NCI-H2196 treated with DMSO at 0.1 percent for 48 hours (cell line): ENCODE measurements around the gene CDH20.

Source experiments
- DNase-seq: peaks from one replicate; lab custom pipeline; 2025; ENCODE audit not compliant: unreplicated experiment; lab: John Stamatoyannopoulos, UW

CDH20 gene

DNA sequence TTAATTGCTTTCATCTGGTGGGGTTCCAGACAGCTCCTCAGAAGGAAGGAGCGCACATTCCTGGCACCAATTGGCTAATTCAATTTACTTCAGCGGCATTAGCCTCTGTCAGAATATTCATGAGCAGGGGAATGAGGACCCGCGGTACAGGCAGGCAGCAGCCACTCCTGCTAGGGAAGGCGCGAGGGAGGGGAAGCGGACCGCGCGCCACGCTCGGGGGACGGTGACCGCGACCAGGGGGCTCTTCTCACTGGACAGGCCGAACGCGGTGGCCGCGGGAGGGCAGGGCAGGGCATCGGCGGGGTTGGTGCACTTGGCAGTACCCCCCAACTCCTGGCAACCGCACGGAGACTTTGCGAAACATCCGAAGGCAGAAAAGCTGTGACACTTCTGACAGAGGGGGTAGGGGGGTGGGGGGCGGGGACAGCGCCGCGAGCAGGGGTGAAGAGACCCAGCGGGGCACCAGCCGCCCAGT, at the start of gene CDH20:
Gene CDH20, plus strand, starts transcription at position 160 of the 475 bp plus-strand sequence.
- DNase-seq, result no peak

DNA sequence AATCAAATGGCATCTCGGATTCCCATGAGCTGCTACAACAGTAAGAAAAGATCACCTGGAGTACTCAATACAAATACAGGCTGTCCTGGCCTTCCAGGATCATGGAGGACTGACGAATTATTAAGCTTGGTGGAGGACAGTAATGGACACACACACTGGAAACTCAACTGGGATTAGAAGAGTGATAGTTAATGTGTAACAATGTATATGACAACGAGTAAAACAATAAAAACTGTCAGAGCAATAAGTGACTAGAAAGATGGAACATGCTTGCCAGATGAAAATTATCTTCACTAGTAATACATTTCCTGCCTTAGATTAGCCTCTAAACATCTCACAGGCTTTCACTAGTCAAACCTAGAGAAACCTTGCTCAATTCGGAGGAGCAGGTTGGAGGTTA, 49.2 kb upstream of the CDH20 start:
- no peak for DNase-seq

- DNase-seq, result no peak
Observed at GRCh38 chr18:61285777-61286176, 47.5 kb upstream of the CDH20 start.

- DNase-seq, result no peak
Observed at GRCh38 chr18:61286867-61287266, 46.4 kb upstream of the CDH20 start.

DNA sequence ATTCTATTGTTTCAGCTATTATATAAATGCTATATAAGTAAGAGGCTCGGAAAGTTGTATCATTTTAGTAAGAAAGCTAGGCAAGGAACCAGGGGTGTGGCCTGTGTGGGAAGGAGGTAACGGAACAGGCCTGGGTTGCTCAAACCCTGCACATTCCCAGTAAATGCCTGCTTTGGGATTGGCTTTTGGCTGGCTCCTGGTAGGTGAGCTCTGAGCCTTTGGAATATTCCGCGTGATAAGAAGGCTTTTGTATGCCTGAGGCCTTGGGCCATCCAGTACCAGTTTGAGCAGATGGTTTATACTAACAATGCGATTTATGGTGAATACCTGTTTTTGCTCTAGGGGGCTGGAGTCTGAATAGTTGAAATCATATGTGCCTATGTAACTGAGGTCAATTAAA, 42.6 kb upstream of the CDH20 start:
- DNase-seq, result no peak

- DNase-seq, result no peak
Observed at GRCh38 chr18:61292280-61293035, 40.8 kb upstream of the CDH20 start.

- no peak for DNase-seq
Observed at GRCh38 chr18:61295153-61295552, 38.1 kb upstream of the CDH20 start.

- no peak for DNase-seq
Observed at GRCh38 chr18:61308004-61308403, 25.2 kb upstream of the CDH20 start.

GRCh38 chr18:61308795-61309393, 24.3 kb upstream of the CDH20 start:
- no peak for DNase-seq

DNA sequence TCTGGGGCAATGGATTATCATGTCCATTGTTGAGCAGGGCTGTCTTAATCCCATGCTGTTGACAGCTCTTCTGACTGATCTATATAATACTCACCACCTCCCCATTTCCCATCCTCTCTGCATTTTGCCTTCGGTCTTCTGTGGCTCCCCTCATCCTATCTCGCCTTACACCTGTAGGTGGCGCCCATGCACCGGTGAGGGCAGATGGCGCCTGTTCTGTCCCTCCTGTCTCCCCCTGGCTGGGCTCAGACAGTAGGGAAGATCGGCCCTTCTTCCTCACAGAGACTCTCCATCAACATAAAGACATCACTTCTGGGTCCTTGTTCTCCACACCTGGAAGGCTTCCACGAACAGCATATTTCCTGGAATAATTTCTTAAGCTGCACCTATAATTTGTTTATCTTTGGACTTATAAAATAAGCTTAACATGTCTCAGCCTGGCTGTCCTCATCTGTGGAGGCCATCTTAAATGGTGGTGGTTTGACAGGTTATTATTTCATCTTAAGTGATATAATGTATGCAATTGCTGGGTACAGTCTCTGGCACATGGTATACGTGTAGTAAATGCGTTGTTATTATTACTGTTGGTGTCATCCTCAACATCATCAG, 10.9 kb upstream of the CDH20 start:
- DNase-seq, result no peak

GRCh38 chr18:61323951-61324350, 9.3 kb upstream of the CDH20 start:
- DNase-seq, result no peak

- no peak for DNase-seq
Observed at GRCh38 chr18:61326407-61326806, 6.8 kb upstream of the CDH20 start.

DNA sequence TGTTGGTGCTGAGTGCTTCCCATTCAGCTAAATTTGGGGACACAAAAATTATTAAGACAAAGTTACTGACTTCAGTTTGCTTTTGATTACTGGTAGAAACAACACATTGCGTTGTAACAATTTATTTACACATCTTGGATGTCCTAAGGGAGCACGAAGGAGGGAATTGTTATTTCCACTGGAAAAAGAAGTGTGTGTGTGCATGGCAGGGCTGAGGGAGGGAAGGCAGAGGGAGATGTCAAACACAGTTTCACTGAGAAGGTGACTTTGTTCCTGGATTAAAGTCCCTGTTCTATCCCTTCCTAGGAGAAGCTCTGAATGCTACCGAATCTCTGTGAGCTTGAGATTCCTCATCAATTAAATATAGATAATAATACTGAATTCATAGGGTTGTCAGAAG, 3.8 kb upstream of the CDH20 start:
- no peak for DNase-seq

GRCh38 chr18:61331051-61331450, 2.2 kb upstream of the CDH20 start:
- no peak for DNase-seq

DNA sequence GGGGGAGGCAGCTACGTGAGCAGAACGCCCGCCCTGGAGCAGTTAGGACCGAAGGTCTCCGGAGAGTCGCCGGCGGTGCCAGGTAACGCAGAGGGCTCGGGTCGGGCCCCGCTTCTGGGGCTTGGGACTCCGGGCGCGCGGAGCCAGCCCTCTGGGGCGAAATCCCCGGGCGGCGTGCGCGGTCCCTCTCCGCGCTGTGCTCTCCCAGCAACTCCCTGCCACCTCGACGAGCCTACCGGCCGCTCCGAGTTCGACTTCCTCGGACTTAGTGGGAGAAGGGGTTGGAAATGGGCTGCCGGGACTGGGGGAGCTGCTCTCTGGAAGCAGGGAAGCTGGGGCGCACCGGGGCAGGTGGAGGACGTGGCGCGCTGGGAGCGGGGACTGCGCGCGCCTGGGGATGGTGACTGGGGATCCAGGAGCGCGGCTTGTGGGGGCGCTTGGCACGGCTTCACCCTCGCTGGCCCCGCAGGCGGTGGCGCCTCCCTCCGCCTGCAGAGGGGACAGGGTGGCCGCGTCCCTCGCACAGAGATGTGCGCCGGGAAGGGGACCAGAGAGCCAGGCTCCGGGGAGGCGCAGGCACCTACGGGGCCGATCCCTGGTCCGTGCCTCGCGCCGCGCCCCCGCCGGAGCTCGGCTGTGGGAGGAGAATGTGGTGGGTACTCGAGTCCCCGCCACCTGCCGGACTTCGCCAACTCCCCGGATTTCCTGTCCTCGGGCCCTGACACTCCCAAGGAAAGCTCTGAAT, 688 bp downstream of the CDH20 start:
- DNase-seq, result no peak

DNA sequence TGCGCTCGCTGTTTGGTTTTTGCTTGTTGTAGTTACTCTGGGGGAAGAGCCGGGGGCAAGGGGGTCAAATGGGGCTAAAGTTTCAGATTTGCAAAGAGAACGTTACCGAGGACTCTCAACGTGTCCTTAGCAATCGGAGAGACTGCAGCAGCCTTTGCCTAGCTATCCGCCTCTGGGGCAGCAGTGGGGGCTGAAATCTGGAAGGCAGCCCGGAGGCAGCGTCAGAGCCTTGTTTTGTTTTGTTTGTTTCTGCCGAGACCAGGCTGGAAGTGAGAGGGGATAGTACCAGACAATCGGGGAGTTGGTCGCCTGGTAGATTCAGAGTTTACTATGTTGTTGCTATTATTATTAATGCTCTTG, 1.2 kb downstream of the CDH20 start:
- DNase-seq, result no peak

- no peak for DNase-seq
Observed at GRCh38 chr18:61334951-61335683, 1.9 kb downstream of the CDH20 start.

DNA sequence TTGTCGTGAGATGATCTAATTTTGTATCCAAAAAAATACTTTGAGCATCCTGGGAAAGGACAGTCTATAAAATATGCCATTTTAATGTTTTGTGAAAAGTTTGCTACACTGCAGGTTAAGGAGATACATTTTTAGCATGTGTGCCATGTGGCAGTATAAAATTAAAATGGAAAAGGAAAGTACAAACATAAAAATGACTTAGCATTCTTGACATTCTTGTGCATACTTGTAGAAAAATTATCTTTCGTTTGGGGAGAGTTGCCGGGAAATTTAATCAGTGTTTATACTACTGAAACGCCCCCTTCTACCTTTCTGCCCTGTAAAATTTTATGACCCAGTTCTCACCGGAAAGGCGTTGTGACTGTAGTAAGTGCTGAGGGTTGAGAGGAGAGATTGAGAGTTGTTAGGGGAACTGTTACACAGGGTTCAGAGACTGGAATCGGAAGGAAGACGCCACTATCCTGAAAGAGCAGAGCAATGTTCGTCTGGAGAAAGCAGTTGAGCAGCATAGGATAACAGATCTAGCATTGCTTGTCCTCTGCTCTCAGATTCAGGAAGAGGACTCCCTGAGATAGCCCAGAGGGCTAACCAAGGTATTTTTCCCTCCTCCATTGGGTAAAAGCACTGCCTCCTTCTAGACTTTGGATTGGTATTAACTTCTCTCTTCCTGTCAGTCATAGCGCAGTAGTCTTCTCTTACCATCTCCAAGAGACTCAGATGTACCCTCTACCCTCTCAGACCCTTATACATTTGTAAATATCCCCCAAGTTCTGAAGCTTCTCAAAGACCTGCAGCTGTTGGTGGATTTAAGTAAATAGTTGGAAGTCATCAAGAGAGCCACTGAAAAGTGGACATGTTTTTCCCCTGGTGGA, 2.7 kb downstream of the CDH20 start:
- no peak for DNase-seq

- DNase-seq, result no peak
Observed at GRCh38 chr18:61336766-61337165, 3.5 kb downstream of the CDH20 start.

DNA sequence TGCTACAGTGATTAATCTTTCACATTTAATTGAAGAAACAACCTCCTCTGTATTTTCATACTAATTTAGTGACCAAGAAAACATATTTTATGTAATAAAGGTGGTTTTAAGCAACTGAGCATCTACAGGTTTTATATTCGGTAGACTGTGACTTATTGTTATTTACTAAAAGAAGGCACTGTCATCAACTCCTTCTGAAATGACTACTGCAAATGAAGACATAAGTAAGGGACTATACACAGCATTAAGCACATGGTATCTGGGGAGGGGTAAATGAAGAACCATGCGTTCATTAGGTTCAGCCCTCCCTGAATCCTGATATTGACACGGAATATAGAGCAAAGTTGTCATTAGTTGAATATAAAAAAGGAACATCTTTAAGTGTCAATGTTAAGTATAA, 4.3 kb downstream of the CDH20 start:
- DNase-seq, result no peak
